ENCODE results near the gene PCDHGC4. TPM values are rescaled to one million over a fixed set of nuclear protein-coding genes. Genes with fewer than 3 reads are reported as not detected.
A peak's percentile ranks its signal among the peaks of the same experiment; 100 is the strongest.

Gene PCDHGC4
- total RNA-seq, 1 donor from 2014 or later, result 0.69 TPM

- CTCF ChIA-PET, result interaction anchor here (1.0 to 4.6 kb wide), 2 partner anchors 12 to 46 kb away, joined by 4 to 59 read pairs; no protein-coding TSS in a partner anchor
- Mint-ChIP-seq H3K4me3 (no peak overlapping the region), H3K9me3 (no peaks in the 10 kb centered on the region)
Measured at GRCh38 chr5:141477815-141478214, 7.0 kb upstream of the PCDHGC4 start.

GRCh38 chr5:141478321-141478945 lies 6.4 kb upstream of the PCDHGC4 start:
- H3K27ac Mint-ChIP-seq, result no peak overlapping the region
- H3K9me3 Mint-ChIP-seq, result no peaks in the 10 kb centered on the region
- peaks cover 46% of the 10 kb centered on the region for H3K27me3 Mint-ChIP-seq
- POLR2A ChIA-PET, result no interaction called here
- DNase-seq (no peak), ATAC-seq (ENCODE audit: low read depth) (no peak)
- peaks cover 2% of the 10 kb centered on the region for H3K36me3 Mint-ChIP-seq (ENCODE audit: low read depth)
- intact Hi-C loops (cut with micrococcal nuclease), result no loop called here
- CTCF ChIA-PET, result interaction anchor here (0.6 to 4.6 kb wide), 4 partner anchors 13 to 79 kb away, joined by 3 to 59 read pairs (median 4); no protein-coding TSS in a partner anchor
- TF ChIP-seq CTCF (IDR thresholded peaks at IDR 0.05), result no peak
- H3K4me3 Mint-ChIP-seq, result no peak overlapping the region
- peaks cover 28% of the 10 kb centered on the region for H3K4me1 Mint-ChIP-seq

More at GRCh38 chr5:141477815-141478214, 7.0 kb upstream of the PCDHGC4 start:
- peaks cover 28% of the 10 kb centered on the region for H3K4me1 Mint-ChIP-seq
- peaks cover 42% of the 10 kb centered on the region for H3K27me3 Mint-ChIP-seq
- no peak for DNase-seq
- H3K36me3 Mint-ChIP-seq (ENCODE audit: low read depth), result peaks cover 2% of the 10 kb centered on the region
- no peak for TF ChIP-seq CTCF (IDR thresholded peaks at IDR 0.05)
- no peak overlapping the region for H3K27ac Mint-ChIP-seq
- POLR2A ChIA-PET, result no interaction called here
- intact Hi-C loops (cut with micrococcal nuclease), result loop anchor here (2.0 kb wide), 3 partner anchors 15 to 47 kb away; partner anchors contain the start of gene PCDHGA12
- ATAC-seq (ENCODE audit: low read depth), result no peak

- Mint-ChIP-seq H3K27me3 (peaks cover 55% of the 10 kb centered on the region), H3K4me1 (peaks cover 38% of the 10 kb centered on the region), H3K4me3 (no peak overlapping the region), H3K36me3 (ENCODE audit: low read depth) (peaks cover 2% of the 10 kb centered on the region), H3K27ac (no peak overlapping the region), H3K9me3 (no peaks in the 10 kb centered on the region)
- no peak for ATAC-seq (ENCODE audit: low read depth)
- POLR2A ChIA-PET, result no interaction called here
- DNase-seq, result no peak
- CTCF ChIA-PET, result interaction anchor here (1.8 kb wide), 1 partner anchor 33 kb away, joined by 5 read pairs; no protein-coding TSS in a partner anchor
- TF ChIP-seq CTCF (IDR thresholded peaks at IDR 0.05), result no peak
- intact Hi-C loops (cut with micrococcal nuclease), result no loop called here
Measured at GRCh38 chr5:141479776-141480175, 5.1 kb upstream of the PCDHGC4 start.

GRCh38 chr5:141483902-141484301 lies 928 bp upstream of the PCDHGC4 start:
- ATAC-seq (ENCODE audit: low read depth), result no peak
- no peaks in the 10 kb centered on the region for H3K9me3 Mint-ChIP-seq
- no peaks in the 10 kb centered on the region for H3K36me3 Mint-ChIP-seq (ENCODE audit: low read depth)
- no peak overlapping the region for H3K4me3 Mint-ChIP-seq
- POLR2A ChIA-PET, result no interaction called here
- TF ChIP-seq CTCF (IDR thresholded peaks at IDR 0.05), result no peak
- H3K27me3 Mint-ChIP-seq, result peaks cover 50% of the 10 kb centered on the region
- no peak for DNase-seq
- CTCF ChIA-PET, result interaction anchor here (1.0 to 1.5 kb wide), 3 partner anchors 29 to 71 kb away, joined by 3 read pairs; partner anchors contain the start of gene PCDHGA10
- peaks cover 17% of the 10 kb centered on the region for H3K4me1 Mint-ChIP-seq
- H3K27ac Mint-ChIP-seq, result no peak overlapping the region
- intact Hi-C loops (cut with micrococcal nuclease), result loop anchor here (1.0 kb wide), 2 partner anchors 8 kb away; no protein-coding TSS in a partner anchor

GRCh38 chr5:141484310-141484640 lies 555 bp upstream of the PCDHGC4 start:
- TF ChIP-seq CTCF (IDR thresholded peaks at IDR 0.05), result no peak
- Mint-ChIP-seq H3K4me1 (peaks cover 17% of the 10 kb centered on the region), H3K27me3 (peaks cover 52% of the 10 kb centered on the region), H3K36me3 (ENCODE audit: low read depth) (no peaks in the 10 kb centered on the region), H3K4me3 (peak overlapping the region; percentile 61), H3K9me3 (no peaks in the 10 kb centered on the region), H3K27ac (no peak overlapping the region)
- intact Hi-C loops (cut with micrococcal nuclease), result loop anchor here (1.0 kb wide), 2 partner anchors 8 kb away; no protein-coding TSS in a partner anchor
- DNase-seq, result no peak
- ChIA-PET CTCF (interaction anchor here (1.0 kb wide), 1 partner anchor 29 kb away, joined by 3 read pairs; no protein-coding TSS in a partner anchor), POLR2A (no interaction called here)
- ATAC-seq (ENCODE audit: low read depth), result no peak
